Stimulated activated CD8-positive, alpha-beta memory T cell treated with anti-CD3 and anti-CD28 coated beads, Interleukin-4, amount 100 ng/mL, for 4 hours (primary cell): Measurements from ENCODE around the gene SNCAIP.

Source experiments
- DNase-seq, 2 donors: peaks; one replicate each; pipeline ENCODE4 v3.0.0-alpha.2; 2020; ENCODE audit warnings: low read depth in 2 of 2, low spot score in 1 of 2

Gene SNCAIP

GRCh38 chr5:122498163-122498562, 186.1 kb downstream of the SNCAIP start:
- DNase-seq, result no peak

- DNase-seq, result no peak
Measured at GRCh38 chr5:122499585-122499984, 187.5 kb downstream of the SNCAIP start.

- DNase-seq, result no peak
Measured at GRCh38 chr5:122500245-122501088, 188.4 kb downstream of the SNCAIP start.

- DNase-seq, result no peak
Measured at GRCh38 chr5:122501089-122501435, 189.0 kb downstream of the SNCAIP start.

GRCh38 chr5:122507045-122507444, 195.0 kb downstream of the SNCAIP start:
- DNase-seq, result no peak

- DNase-seq, result no peak
Measured at GRCh38 chr5:122507581-122507980, 195.5 kb downstream of the SNCAIP start.

GRCh38 chr5:122508623-122509022, 196.6 kb downstream of the SNCAIP start:
- DNase-seq, result no peak
